ENCODE results near the gene KIF23. TPM values are rescaled to one million over a fixed set of nuclear protein-coding genes. Genes with fewer than 3 reads are reported as not detected.
A peak's percentile ranks its signal among the peaks of the same experiment; 100 is the strongest.

Gene KIF23
- total RNA-seq, 2 experiments from 2014 or later = 54.0 to 61.6 TPM

DNA sequence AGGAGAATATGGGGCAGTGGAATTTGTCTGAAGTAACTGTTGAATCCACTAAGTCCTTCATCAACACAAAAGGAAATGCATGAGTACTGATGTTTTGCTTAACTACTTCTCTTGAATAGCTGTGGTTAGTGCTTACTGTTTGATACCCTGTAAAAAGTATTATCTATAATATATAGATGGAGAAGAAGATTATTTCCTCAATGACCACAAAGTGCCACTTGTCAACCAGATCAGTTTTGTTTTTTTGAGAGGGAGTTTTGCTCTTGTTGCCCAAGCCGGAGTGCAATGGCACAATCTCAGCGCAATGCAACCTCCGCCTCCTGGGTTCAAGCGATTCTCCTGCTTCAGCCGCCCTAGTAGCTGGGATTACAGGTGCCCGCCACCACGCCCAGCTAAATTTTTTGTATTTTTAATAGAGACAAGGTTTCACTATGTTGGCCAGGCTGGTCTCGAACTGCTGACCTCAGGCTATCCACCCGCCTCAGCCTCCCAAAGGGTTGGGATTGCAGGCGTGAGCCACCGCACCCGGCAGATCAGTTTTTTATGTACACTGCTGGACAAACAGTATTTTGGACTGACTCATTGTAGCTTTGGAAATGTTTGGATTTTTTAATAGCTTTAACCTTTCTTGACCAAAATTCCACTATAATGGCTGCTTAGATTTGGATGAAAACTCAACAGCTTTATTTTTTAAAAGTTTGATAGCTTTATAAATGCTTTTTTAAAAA is 37.0 kb downstream of the KIF23 start:
- Histone ChIP-seq H3K4me3 (ENCODE audit: low read depth, low read length, poor library complexity, severe bottlenecking) (peak overlapping the region; percentile 94), H3K27ac (ENCODE audit: low read depth, low read length, poor library complexity, severe bottlenecking) (peak overlapping the region; percentile 92), H3K9me2 (ENCODE audit: insufficient read depth, low read length) (no peaks in the 10 kb centered on the region), H3K9me3 (ENCODE audit: low read length) (no peaks in the 10 kb centered on the region), H3K79me2 (ENCODE audit: insufficient read depth, low read depth, low read length) (peaks cover 47% of the 10 kb centered on the region), H3K4me2 (ENCODE audit: low read length) (peak overlapping the region; percentile 93), H3K36me3 (ENCODE audit: insufficient read depth, low read length) (peaks cover 72% of the 10 kb centered on the region), H4K20me1 (ENCODE audit: insufficient read depth, low read length) (peaks cover 30% of the 10 kb centered on the region), H2AFZ (ENCODE audit: low read length) (peak overlapping the region; percentile 94), H3K4me1 (ENCODE audit: insufficient read depth, low read length, poor library complexity, severe bottlenecking) (peaks cover 27% of the 10 kb centered on the region)
- intact Hi-C loops (cut with micrococcal nuclease; ENCODE audit: unreplicated experiment) = loop anchor here (5.0 to 10.0 kb wide), 2 partner anchors 636 to 646 kb away; partner anchors contain the start of gene TLE3
- POLR2A ChIA-PET = interaction anchor here (0.7 to 5.0 kb wide), 8 partner anchors 8 to 1084 kb away, joined by 3 to 67 read pairs (median 7); partner anchors contain the start of gene KIF23
- no peak for DNase-seq (ENCODE audit: low spot score)
- TF ChIP-seq, protein P1, sequence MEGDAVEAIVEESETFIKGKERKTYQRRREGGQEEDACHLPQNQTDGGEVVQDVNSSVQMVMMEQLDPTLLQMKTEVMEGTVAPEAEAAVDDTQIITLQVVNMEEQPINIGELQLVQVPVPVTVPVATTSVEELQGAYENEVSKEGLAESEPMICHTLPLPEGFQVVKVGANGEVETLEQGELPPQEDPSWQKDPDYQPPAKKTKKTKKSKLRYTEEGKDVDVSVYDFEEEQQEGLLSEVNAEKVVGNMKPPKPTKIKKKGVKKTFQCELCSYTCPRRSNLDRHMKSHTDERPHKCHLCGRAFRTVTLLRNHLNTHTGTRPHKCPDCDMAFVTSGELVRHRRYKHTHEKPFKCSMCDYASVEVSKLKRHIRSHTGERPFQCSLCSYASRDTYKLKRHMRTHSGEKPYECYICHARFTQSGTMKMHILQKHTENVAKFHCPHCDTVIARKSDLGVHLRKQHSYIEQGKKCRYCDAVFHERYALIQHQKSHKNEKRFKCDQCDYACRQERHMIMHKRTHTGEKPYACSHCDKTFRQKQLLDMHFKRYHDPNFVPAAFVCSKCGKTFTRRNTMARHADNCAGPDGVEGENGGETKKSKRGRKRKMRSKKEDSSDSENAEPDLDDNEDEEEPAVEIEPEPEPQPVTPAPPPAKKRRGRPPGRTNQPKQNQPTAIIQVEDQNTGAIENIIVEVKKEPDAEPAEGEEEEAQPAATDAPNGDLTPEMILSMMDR (conservative IDR thresholded peaks at IDR 0.05; ENCODE audit: low read length) = no peak
- TF ChIP-seq EZH2phosphoT487 (IDR thresholded peaks at IDR 0.05; ENCODE audit: borderline replicate concordance, low read depth, low read length) = no peak
- BruUV-seq (replicated peaks) = no TSS peak
- CTCF ChIA-PET (ENCODE audit: unreplicated experiment) = interaction anchor here (1.0 kb wide), 1 partner anchor 12 kb away, joined by 5 read pairs; no protein-coding TSS in a partner anchor

DNA sequence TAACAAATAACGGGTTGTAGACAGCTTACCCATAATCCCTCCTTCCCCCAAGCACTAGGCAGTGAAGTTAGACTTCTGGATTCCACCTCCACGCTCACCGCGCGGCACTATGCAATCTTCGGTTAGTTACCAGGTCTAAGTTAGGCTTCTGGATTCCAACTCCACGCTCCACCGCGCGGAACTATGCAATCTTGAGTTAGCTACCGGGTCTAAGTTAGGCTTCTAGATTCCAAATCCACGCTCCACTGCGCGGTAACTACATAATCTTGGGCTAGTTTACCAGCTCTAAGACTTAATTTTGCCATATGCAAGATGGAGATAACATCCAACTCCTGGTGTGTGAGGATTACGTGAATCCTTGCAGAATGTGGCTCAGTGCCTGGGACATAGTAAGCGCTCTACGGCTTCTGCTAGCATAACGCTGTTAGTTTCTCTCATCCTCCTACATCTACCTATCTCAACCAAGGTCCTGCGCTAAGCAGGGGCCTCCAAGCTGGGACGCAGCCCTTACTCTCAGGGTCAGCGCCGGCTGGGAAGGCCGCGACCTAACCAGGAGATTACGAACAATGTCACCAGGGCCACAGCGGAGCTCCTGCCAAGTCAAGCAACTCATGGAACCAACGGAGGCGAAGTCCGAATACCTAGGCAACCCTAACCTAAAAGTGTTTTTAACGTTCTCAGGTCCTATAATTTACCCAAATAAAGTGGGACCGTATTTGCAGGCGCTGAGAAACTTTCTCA is 38.0 kb downstream of the KIF23 start:
- ChIA-PET POLR2A (interaction anchor here (0.6 to 5.0 kb wide), 10 partner anchors 9 to 1051 kb away, joined by 3 to 67 read pairs (median 6); partner anchors contain the start of gene KIF23), CTCF (ENCODE audit: unreplicated experiment) (interaction anchor here (1.0 kb wide), 1 partner anchor 11 kb away, joined by 5 read pairs; no protein-coding TSS in a partner anchor)
- TF ChIP-seq, protein P1 (conservative IDR thresholded peaks at IDR 0.05; ENCODE audit: low read length) = no peak
- no peak for TF ChIP-seq EZH2phosphoT487 (IDR thresholded peaks at IDR 0.05; ENCODE audit: borderline replicate concordance, low read depth, low read length)
- intact Hi-C loops (cut with micrococcal nuclease; ENCODE audit: unreplicated experiment) = loop anchor here (1.0 to 10.0 kb wide), 4 partner anchors 38 to 645 kb away; partner anchors contain the start of genes GLCE, KIF23 and TLE3
- Histone ChIP-seq H4K20me1 (ENCODE audit: insufficient read depth, low read length) (peaks cover 40% of the 10 kb centered on the region), H3K4me1 (ENCODE audit: insufficient read depth, low read length, poor library complexity, severe bottlenecking) (peaks cover 27% of the 10 kb centered on the region), H3K4me3 (ENCODE audit: low read depth, low read length, poor library complexity, severe bottlenecking) (peak overlapping the region; percentile 94), H3K9me3 (ENCODE audit: low read length) (no peaks in the 10 kb centered on the region), H3K9me2 (ENCODE audit: insufficient read depth, low read length) (no peaks in the 10 kb centered on the region), H3K4me2 (ENCODE audit: low read length) (peak overlapping the region; percentile 93), H3K27ac (ENCODE audit: low read depth, low read length, poor library complexity, severe bottlenecking) (peak overlapping the region; percentile 92), H3K36me3 (ENCODE audit: insufficient read depth, low read length) (peaks cover 72% of the 10 kb centered on the region), H2AFZ (ENCODE audit: low read length) (peak overlapping the region; percentile 94), H3K79me2 (ENCODE audit: insufficient read depth, low read depth, low read length) (peaks cover 47% of the 10 kb centered on the region)
- TSS peak; percentile 96 for BruUV-seq (replicated peaks)
- peak; percentile 47 for DNase-seq (ENCODE audit: low spot score)
